Caco-2 (cell line): ENCODE data around the gene ERO1A. TPM values are rescaled to one million over a fixed set of nuclear protein-coding genes. Genes with fewer than 3 reads are reported as not detected.

Experiments
- BruUV-seq: library from RNA; stranded (reverse); fragments of 400-500 nt; replicated peaks from 2 replicates; lab custom pipeline; 2021; lab: Mats Ljungman, UMichigan
- CTCF ChIA-PET: fragments of 300-600 bp; sonication (Branson Sonifier 250); formaldehyde crosslinking; loops from one replicate; lab custom pipeline; 2022; ENCODE audit warnings: antibody characterized with exemption; lab: Charles Lee
- POLR2A ChIA-PET: fragments of 300-600 bp; sonication (Branson Sonifier 250); formaldehyde crosslinking; loops from one replicate; lab custom pipeline; 2022; ENCODE audit warnings: antibody characterized with exemption; lab: Charles Lee
- DNase-seq, 2 experiments: peaks; one replicate each; pipeline versions ENCODE4 v3.0.0 to v3.0.0-alpha.2; 2020 to 2022
- H3K27me3 ChIP-seq: replicated peaks from 2 replicates; pipeline ENCODE4 v1.6.0; 2011; ENCODE audit warnings: low read length; ENCODE audit not compliant: control insufficient read depth, insufficient read depth
- H3K36me3 ChIP-seq: 2 replicates; pipeline ENCODE4 v1.5.1; 2011; ENCODE audit warnings: low read length; ENCODE audit not compliant: control insufficient read depth, insufficient read depth
- H3K4me1 ChIP-seq: fragments of 250-450 bp; sonication (Bioruptor Pico); 2 replicates; pipeline ENCODE4 v1.5.1; 2020; ENCODE audit warnings: mild to moderate bottlenecking
- H3K4me3 ChIP-seq: 2 replicates; pipeline ENCODE4 v1.5.1; 2011; ENCODE audit warnings: low read depth, mild to moderate bottlenecking, control low read depth, low read length
- H3K9me3 ChIP-seq: fragments of 250-450 bp; sonication (Bioruptor Pico); 2 replicates; pipeline ENCODE4 v1.5.1; 2020; ENCODE audit warnings: mild to moderate bottlenecking, moderate library complexity
- H3K27ac Mint-ChIP-seq: one replicate; pipeline ENCODE4 v1.8.0; 2022; ENCODE audit warnings: mixed read lengths; ENCODE audit not compliant: unreplicated experiment
- H3K27me3 Mint-ChIP-seq: one replicate; pipeline ENCODE4 v1.8.0; 2022; ENCODE audit warnings: mixed read lengths; ENCODE audit not compliant: insufficient read depth, unreplicated experiment
- H3K36me3 Mint-ChIP-seq: one replicate; pipeline ENCODE4 v1.8.0; 2022; ENCODE audit warnings: mild to moderate bottlenecking, mixed read lengths; ENCODE audit not compliant: insufficient read depth, unreplicated experiment
- H3K4me1 Mint-ChIP-seq: one replicate; pipeline ENCODE4 v1.8.0; 2022; ENCODE audit warnings: low read depth, mixed read lengths; ENCODE audit not compliant: unreplicated experiment
- H3K4me3 Mint-ChIP-seq: one replicate; pipeline ENCODE4 v1.8.0; 2022; ENCODE audit warnings: mild to moderate bottlenecking, moderate library complexity, mixed read lengths; ENCODE audit not compliant: unreplicated experiment
- H3K9me3 Mint-ChIP-seq: one replicate; pipeline ENCODE4 v1.8.0; 2022; ENCODE audit warnings: mixed read lengths; ENCODE audit not compliant: unreplicated experiment
- intact Hi-C: fragments of 100-400 bp; cut with micrococcal nuclease; formaldehyde crosslinking; loops from one replicate; pipeline ENCODE4 v1.10.0; 2022; ENCODE audit not compliant: unreplicated experiment
- total RNA-seq: library from RNA; stranded (reverse); gene quantifications from 2 replicates; pipeline ENCODE4 v1.2.3, GENCODE V29; 2022
- TF ChIP-seq, protein P1 (sequence below), 2 experiments: fragments of 200-600 bp in 1 of 2; IDR thresholded peaks; 1 replicate in 1 of 2; 2 replicates in 1 of 2; pipeline versions ENCODE4 v1.5.1 to v1.8.0; 2011 to 2022; ENCODE audit warnings: antibody characterized with exemption in 1 of 2, control low read depth in 1 of 2, inconsistent platforms in 1 of 2, low read depth in 1 of 2, low read length in 1 of 2, mild to moderate bottlenecking in 1 of 2, moderate library complexity in 1 of 2; ENCODE audit not compliant: insufficient read depth in 1 of 2, severe bottlenecking in 1 of 2, unreplicated experiment in 1 of 2

The ERO1A gene
- total RNA-seq, 1 experiment from 2014 or later = 73.6 TPM

DNA sequence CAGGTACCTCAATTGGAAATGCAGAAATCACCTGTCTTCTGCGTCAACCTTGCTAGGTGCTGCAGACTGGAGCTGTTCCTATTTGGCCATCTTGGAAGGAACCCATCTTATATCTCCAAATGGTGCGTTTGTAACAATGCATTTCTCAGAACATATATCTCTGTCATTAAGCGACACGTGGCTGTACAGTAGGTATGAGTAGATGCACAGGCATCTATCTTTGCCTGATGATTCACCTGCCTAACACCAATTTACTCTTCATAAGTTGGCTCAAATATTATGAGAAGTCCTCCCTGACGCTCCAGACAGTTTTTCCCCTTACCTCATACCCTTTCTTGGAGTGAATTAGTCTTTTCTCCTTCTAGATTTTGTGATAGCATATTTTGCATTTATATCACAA, 98.5 kb downstream of the ERO1A start:
- no peak for DNase-seq
- Histone ChIP-seq H3K27me3 (no peaks in the 10 kb centered on the region), H3K4me1 (no peaks in the 10 kb centered on the region), H3K4me3 (no peak overlapping the region), H3K9me3 (no peaks in the 10 kb centered on the region), H3K36me3 (no peaks in the 10 kb centered on the region)
- ChIA-PET CTCF (no interaction called here), POLR2A (no interaction called here)
- Mint-ChIP-seq H3K4me1 (no peaks in the 10 kb centered on the region), H3K4me3 (no peak overlapping the region), H3K27ac (no peak overlapping the region), H3K9me3 (no peaks in the 10 kb centered on the region), H3K36me3 (no peaks in the 10 kb centered on the region), H3K27me3 (no peaks in the 10 kb centered on the region)
- TF ChIP-seq, protein P1, sequence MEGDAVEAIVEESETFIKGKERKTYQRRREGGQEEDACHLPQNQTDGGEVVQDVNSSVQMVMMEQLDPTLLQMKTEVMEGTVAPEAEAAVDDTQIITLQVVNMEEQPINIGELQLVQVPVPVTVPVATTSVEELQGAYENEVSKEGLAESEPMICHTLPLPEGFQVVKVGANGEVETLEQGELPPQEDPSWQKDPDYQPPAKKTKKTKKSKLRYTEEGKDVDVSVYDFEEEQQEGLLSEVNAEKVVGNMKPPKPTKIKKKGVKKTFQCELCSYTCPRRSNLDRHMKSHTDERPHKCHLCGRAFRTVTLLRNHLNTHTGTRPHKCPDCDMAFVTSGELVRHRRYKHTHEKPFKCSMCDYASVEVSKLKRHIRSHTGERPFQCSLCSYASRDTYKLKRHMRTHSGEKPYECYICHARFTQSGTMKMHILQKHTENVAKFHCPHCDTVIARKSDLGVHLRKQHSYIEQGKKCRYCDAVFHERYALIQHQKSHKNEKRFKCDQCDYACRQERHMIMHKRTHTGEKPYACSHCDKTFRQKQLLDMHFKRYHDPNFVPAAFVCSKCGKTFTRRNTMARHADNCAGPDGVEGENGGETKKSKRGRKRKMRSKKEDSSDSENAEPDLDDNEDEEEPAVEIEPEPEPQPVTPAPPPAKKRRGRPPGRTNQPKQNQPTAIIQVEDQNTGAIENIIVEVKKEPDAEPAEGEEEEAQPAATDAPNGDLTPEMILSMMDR (IDR thresholded peaks at IDR 0.05; ENCODE audit: insufficient read depth in 1 of 2, low read depth in 1 of 2, low read length in 1 of 2, severe bottlenecking in 1 of 2, unreplicated experiment in 1 of 2) = no peak
- intact Hi-C loops = no loop called here
- no TSS peak for BruUV-seq

DNA sequence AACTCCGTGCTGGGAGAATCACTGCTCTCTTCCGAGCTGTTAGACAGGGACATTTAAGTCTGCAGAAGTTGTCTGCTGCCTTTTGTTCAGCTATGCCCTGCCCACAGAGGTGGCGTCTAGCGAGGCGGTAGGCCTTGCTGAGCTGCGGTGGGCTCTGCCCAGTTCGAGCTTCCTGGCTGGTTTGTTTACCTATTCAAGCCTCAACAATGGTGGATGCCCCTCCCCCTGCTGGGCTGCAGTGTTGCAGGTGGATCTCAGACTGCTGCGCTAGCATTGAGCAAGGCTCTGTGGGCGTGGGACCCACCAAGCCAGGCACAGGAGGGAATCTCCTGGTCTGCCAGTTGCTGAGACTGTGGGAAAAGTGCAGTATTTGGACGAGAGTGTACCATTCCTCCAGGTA, 99.0 kb downstream of the ERO1A start:
- TF ChIP-seq, protein P1 (IDR thresholded peaks at IDR 0.05; ENCODE audit: insufficient read depth in 1 of 2, low read depth in 1 of 2, low read length in 1 of 2, severe bottlenecking in 1 of 2, unreplicated experiment in 1 of 2) = no peak
- Mint-ChIP-seq H3K4me1 (no peaks in the 10 kb centered on the region), H3K4me3 (no peak overlapping the region), H3K27ac (no peak overlapping the region), H3K27me3 (no peaks in the 10 kb centered on the region), H3K36me3 (no peaks in the 10 kb centered on the region), H3K9me3 (no peaks in the 10 kb centered on the region)
- POLR2A ChIA-PET = no interaction called here
- CTCF ChIA-PET = no interaction called here
- DNase-seq = peak in 1 of 2 experiments; percentile 29
- no peaks in the 10 kb centered on the region for H3K4me1 ChIP-seq
- H3K4me3 ChIP-seq = no peak overlapping the region
- H3K27me3 ChIP-seq = no peaks in the 10 kb centered on the region
- no peaks in the 10 kb centered on the region for H3K36me3 ChIP-seq
- intact Hi-C loops = no loop called here
- no peaks in the 10 kb centered on the region for H3K9me3 ChIP-seq
- BruUV-seq = no TSS peak

- no peaks in the 10 kb centered on the region for H3K36me3 ChIP-seq
- H3K36me3 Mint-ChIP-seq = no peaks in the 10 kb centered on the region
- ChIA-PET CTCF (no interaction called here), POLR2A (no interaction called here)
- no TSS peak for BruUV-seq
- no peaks in the 10 kb centered on the region for H3K4me1 ChIP-seq
- H3K27me3 ChIP-seq = no peaks in the 10 kb centered on the region
- H3K27ac Mint-ChIP-seq = no peak overlapping the region
- H3K27me3 Mint-ChIP-seq = no peaks in the 10 kb centered on the region
- no peaks in the 10 kb centered on the region for H3K4me1 Mint-ChIP-seq
- DNase-seq = no peak
- TF ChIP-seq, protein P1 (IDR thresholded peaks at IDR 0.05; ENCODE audit: insufficient read depth in 1 of 2, low read depth in 1 of 2, low read length in 1 of 2, severe bottlenecking in 1 of 2, unreplicated experiment in 1 of 2) = no peak
- H3K9me3 Mint-ChIP-seq = no peaks in the 10 kb centered on the region
- no peak overlapping the region for H3K4me3 ChIP-seq
- H3K4me3 Mint-ChIP-seq = no peak overlapping the region
- intact Hi-C loops = no loop called here
- no peaks in the 10 kb centered on the region for H3K9me3 ChIP-seq
Observed at GRCh38 chr14:52590318-52590717, 105.0 kb downstream of the ERO1A start.

Other genes starting within 250 kb of the ERO1A start
- gene TXNDC16, start 143.1 kb downstream of the ERO1A start, total RNA-seq = 6.6 and 10.2 TPM in 2 replicates
- 1.9 and 2.9 TPM in 2 replicates for gene GPR137C, start 142.7 kb downstream of the ERO1A start, total RNA-seq
- 129 and 130 TPM in 2 replicates for gene PSMC6, start 11.6 kb upstream of the ERO1A start, total RNA-seq
- gene STYX, start 34.6 kb upstream of the ERO1A start, total RNA-seq = 23.1 and 24.4 TPM in 2 replicates
- 35.9 and 41.6 TPM in 2 replicates for gene GNPNAT1, start 96.0 kb upstream of the ERO1A start, total RNA-seq